ENCODE data around the gene CHKA.

The CHKA gene

GRCh38 chr11:68127714-68128681, 6.8 kb upstream of the CHKA start:
- Mint-ChIP-seq H3K36me3 (ENCODE audit: low read depth) (peaks cover 9% of the 10 kb centered on the region), H3K9me3 (peaks cover 18% of the 10 kb centered on the region), H3K4me3 (peak overlapping the region; percentile 62 to 81 (median 79)), H3K27ac (peak overlapping the region in 2 of 3 experiments; percentile 14 to 68), H3K27me3 (ENCODE audit: low read depth) (peaks cover 7% of the 10 kb centered on the region), H3K4me1 (peaks cover 11% of the 10 kb centered on the region)
- no peak for TF ChIP-seq CTCF (IDR thresholded peaks at IDR 0.05; ENCODE audit: unreplicated experiment in 3 of 3)

- H3K27ac Mint-ChIP-seq = no peak overlapping the region
- no peaks in the 10 kb centered on the region for H3K36me3 Mint-ChIP-seq (ENCODE audit: low read depth)
- H3K4me1 Mint-ChIP-seq = peaks cover 18% of the 10 kb centered on the region
- no peak for TF ChIP-seq CTCF (IDR thresholded peaks at IDR 0.05; ENCODE audit: unreplicated experiment in 3 of 3)
- peak overlapping the region in 1 of 3 experiments; percentile 26 for H3K4me3 Mint-ChIP-seq
- H3K27me3 Mint-ChIP-seq (ENCODE audit: low read depth) = peaks cover 7% of the 10 kb centered on the region
- H3K9me3 Mint-ChIP-seq = peaks cover 5% of the 10 kb centered on the region
These were observed 4.0 kb upstream of the CHKA start for GRCh38 chr11:68125164-68125563.

- Mint-ChIP-seq H3K9me3 (no peaks in the 10 kb centered on the region), H3K4me3 (peak overlapping the region; percentile 64 to 72 (median 71)), H3K27me3 (ENCODE audit: low read depth) (peaks cover 4% of the 10 kb centered on the region), H3K36me3 (ENCODE audit: low read depth) (no peaks in the 10 kb centered on the region), H3K27ac (peak overlapping the region; percentile 79 to 92 (median 89)), H3K4me1 (peaks cover 24% of the 10 kb centered on the region)
- no peak for TF ChIP-seq CTCF (IDR thresholded peaks at IDR 0.05; ENCODE audit: unreplicated experiment in 3 of 3)
These were observed 1.9 kb upstream of the CHKA start for GRCh38 chr11:68122936-68123539.

GRCh38 chr11:68120273-68121066, 718 bp downstream of the CHKA start:
- H3K4me1 Mint-ChIP-seq = peaks cover 37% of the 10 kb centered on the region
- no peaks in the 10 kb centered on the region for H3K36me3 Mint-ChIP-seq (ENCODE audit: low read depth)
- peak overlapping the region; percentile 87 to 96 (median 92) for H3K27ac Mint-ChIP-seq
- no peaks in the 10 kb centered on the region for H3K27me3 Mint-ChIP-seq (ENCODE audit: low read depth)
- H3K9me3 Mint-ChIP-seq = no peaks in the 10 kb centered on the region
- no peak for TF ChIP-seq CTCF (IDR thresholded peaks at IDR 0.05; ENCODE audit: unreplicated experiment in 3 of 3)
- H3K4me3 Mint-ChIP-seq = peak overlapping the region; percentile 95 to 98 (median 97)

- Mint-ChIP-seq H3K4me1 (peaks cover 42% of the 10 kb centered on the region), H3K9me3 (no peaks in the 10 kb centered on the region)
These were observed 2.3 kb downstream of the CHKA start for GRCh38 chr11:68118706-68119448.

More at GRCh38 chr11:68118706-68119448, 2.3 kb downstream of the CHKA start:
- peak overlapping the region; percentile 83 to 95 (median 86) for H3K4me3 Mint-ChIP-seq
- peak overlapping the region; percentile 18 to 96 (median 31) for H3K27ac Mint-ChIP-seq
- no peak for TF ChIP-seq CTCF (IDR thresholded peaks at IDR 0.05; ENCODE audit: unreplicated experiment in 3 of 3)
- H3K27me3 Mint-ChIP-seq (ENCODE audit: low read depth) = no peaks in the 10 kb centered on the region
- no peaks in the 10 kb centered on the region for H3K36me3 Mint-ChIP-seq (ENCODE audit: low read depth)

All from nephron (organoid).